ENCODE results near the gene CARMIL1. TPM values are rescaled to one million over a fixed set of nuclear protein-coding genes. Genes with fewer than 3 reads are reported as not detected.
A peak's percentile ranks its signal among the peaks of the same experiment; 100 is the strongest.

CARMIL1 gene
- polyA plus RNA-seq, 1 of the 3 experiments (the other 2 are of a cell fraction): 1.7 TPM

DNA sequence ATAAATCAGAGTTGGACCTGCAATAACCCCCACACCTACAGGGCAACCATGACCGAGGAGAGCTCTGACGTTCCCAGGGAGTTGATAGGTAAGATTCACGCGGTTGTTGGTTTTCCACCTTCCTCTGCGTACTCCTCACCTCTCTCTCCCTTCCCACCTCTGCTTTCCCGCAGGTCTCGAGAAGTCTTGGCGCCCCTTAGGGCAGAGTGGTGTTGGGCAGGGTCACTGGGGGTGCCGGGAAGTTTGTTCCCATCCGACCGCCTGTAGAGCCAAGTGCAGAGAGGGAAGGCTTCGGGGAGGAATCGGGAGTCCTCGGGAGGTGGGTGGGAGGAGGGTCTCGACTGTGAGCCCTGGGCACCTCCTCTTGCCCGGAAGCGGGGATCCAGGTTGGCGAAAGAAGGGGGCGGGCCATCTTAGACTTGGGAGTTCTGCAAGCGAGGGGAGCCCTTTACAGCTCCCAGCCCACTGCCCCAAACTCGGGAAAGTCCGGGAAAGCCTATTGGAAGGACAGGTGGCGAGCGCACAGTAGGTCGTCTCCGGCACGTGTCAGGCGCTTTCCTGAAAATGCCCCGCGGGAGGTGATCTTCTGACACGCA lies 672 bp downstream of the CARMIL1 start:
- no peaks in the 10 kb centered on the region for H3F3A ChIP-seq (replicated peaks; ENCODE audit: insufficient read depth)
- H3K9ac ChIP-seq: peak overlapping the region; percentile 83
- no peaks in the 10 kb centered on the region for H3K27me3 ChIP-seq (ENCODE audit: insufficient read depth)
- H2AFZ ChIP-seq (ENCODE audit: low read depth): peak overlapping the region; percentile 92
- peak overlapping the region; percentile 96 for H3K4me2 ChIP-seq
- no peaks in the 10 kb centered on the region for H3K36me3 ChIP-seq (replicated peaks in 1 of 2; ENCODE audit: control insufficient read depth in 1 of 2, insufficient read depth in 2 of 2, low read length in 1 of 2)
- H3K9me3 ChIP-seq: no peaks in the 10 kb centered on the region
- H3K4me3 ChIP-seq (ENCODE audit: low read depth in 2 of 2, low read length in 1 of 2): peak overlapping the region; percentile 82 to 95
- no peaks in the 10 kb centered on the region for H3K9me2 ChIP-seq
- H4K20me1 ChIP-seq (ENCODE audit: insufficient read depth): no peaks in the 10 kb centered on the region
- H3K27ac ChIP-seq (ENCODE audit: low read depth in 2 of 2, low read length in 1 of 2): no peak overlapping the region
- H3K79me2 ChIP-seq (ENCODE audit: insufficient read depth): no peaks in the 10 kb centered on the region
- peak; percentile 66 for DNase-seq
- H3K4me1 ChIP-seq (ENCODE audit: control insufficient read depth in 1 of 2, insufficient read depth in 2 of 2, low read depth in 1 of 2, low read length in 1 of 2): peaks cover 0 to 14% of the 10 kb centered on the region in 2 experiments; a peak in 2 of 4 replicates
- WGBS (ENCODE audit: low lambda C conversion rate): 8% methylated on average over 29 of the region's 31 CpGs
- ChIA-PET POLR2A (interaction anchor here (1.2 to 2.1 kb wide), 3 partner anchors 56 to 211 kb away, joined by 3 to 12 read pairs (median 7); no protein-coding TSS in a partner anchor), CTCF (interaction anchor here (0.6 to 6.6 kb wide), 45 partner anchors 9 to 663 kb away, joined by 3 to 151 read pairs (median 5); no protein-coding TSS in a partner anchor)
- TF ChIP-seq RFX5 (IDR thresholded peaks at IDR 0.05; ENCODE audit: low read length): no peak
- TF ChIP-seq RAD21 (IDR thresholded peaks at IDR 0.05; ENCODE audit: low read length): no peak
- TF ChIP-seq CHD2 (IDR thresholded peaks at IDR 0.05; ENCODE audit: low read length, partially characterized antibody): no peak
- no peak for TF ChIP-seq MAX (IDR thresholded peaks at IDR 0.05; ENCODE audit: low read depth)
- TF ChIP-seq, protein P1, sequence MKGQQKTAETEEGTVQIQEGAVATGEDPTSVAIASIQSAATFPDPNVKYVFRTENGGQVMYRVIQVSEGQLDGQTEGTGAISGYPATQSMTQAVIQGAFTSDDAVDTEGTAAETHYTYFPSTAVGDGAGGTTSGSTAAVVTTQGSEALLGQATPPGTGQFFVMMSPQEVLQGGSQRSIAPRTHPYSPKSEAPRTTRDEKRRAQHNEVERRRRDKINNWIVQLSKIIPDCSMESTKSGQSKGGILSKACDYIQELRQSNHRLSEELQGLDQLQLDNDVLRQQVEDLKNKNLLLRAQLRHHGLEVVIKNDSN (IDR thresholded peaks at IDR 0.05; ENCODE audit: borderline replicate concordance, low read depth): no peak
- no peak for TF ChIP-seq YY1 (IDR thresholded peaks at IDR 0.05; ENCODE audit: low read depth)
- TF ChIP-seq TCF12 (IDR thresholded peaks at IDR 0.05): no peak
- TF ChIP-seq IRF3 (IDR thresholded peaks at IDR 0.05; ENCODE audit: low read depth, low read length): no peak
- no peak for TF ChIP-seq SMC3 (IDR thresholded peaks at IDR 0.05; ENCODE audit: low read depth, low read length)
- no peak for TF ChIP-seq MEF2A (IDR thresholded peaks at IDR 0.05; ENCODE audit: borderline replicate concordance, low read depth)
- no peak for TF ChIP-seq EP300 (IDR thresholded peaks at IDR 0.05; ENCODE audit: borderline replicate concordance in 1 of 2, low read depth in 1 of 2, low read length in 1 of 2)
- no peak for TF ChIP-seq RXRA (IDR thresholded peaks at IDR 0.05; ENCODE audit: borderline replicate concordance, low read depth)
- TF ChIP-seq GABPA (IDR thresholded peaks at IDR 0.05; ENCODE audit: low read depth): no peak
- TF ChIP-seq GATA2 (CRISPR knock-in tag; IDR thresholded peaks at IDR 0.05): no peak
- TF ChIP-seq POLR2AphosphoS5 (IDR thresholded peaks at IDR 0.05; ENCODE audit: low read depth, low read length): no peak
- no peak for TF ChIP-seq JUND (IDR thresholded peaks at IDR 0.05)
